ENCODE measurements around the gene KMT2C.
"Not testable (repeated sequence)": the region's sequence is repeated elsewhere in the genome, so short reads cannot be mapped to it uniquely, and the experiment has no call there.

- TF ChIP-seq POLR2A, CTCF (IDR thresholded peaks at IDR 0.05): not testable (repeated sequence)
These were observed 6.0 kb upstream of the KMT2C start for GRCh38 chr7:152441810-152442209.

All from thyroid gland (tissue), 4 donors.